GM12878 (cell line): Measurements from ENCODE around the gene TSSC4. TPM values are rescaled to one million over a fixed set of nuclear protein-coding genes. Genes with fewer than 3 reads are reported as not detected.

ENCODE experiments used
- ATAC-seq: fragments of 200-7000 bp; cut with Tn5 transposase; 3 replicates; pipeline ENCODE4 v1.9.1; 2020; ENCODE audit warnings: mild to moderate bottlenecking, moderate library complexity
- BruUV-seq: library from RNA; stranded (reverse); fragments of 400-500 nt; replicated peaks from 2 replicates; lab custom pipeline; 2021; lab: Mats Ljungman, UMichigan
- CTCF ChIA-PET: fragments of 300-600 bp; sonication (Branson Sonifier 250); formaldehyde crosslinking; extraction: SDS; loops from one replicate; lab custom pipeline; 2021; ENCODE audit warnings: inconsistent platforms; lab: Yijun Ruan, JAX
- POLR2A ChIA-PET: fragments of 350-600 bp; formaldehyde crosslinking; extraction: SDS; loops from one replicate; lab custom pipeline; 2021; ENCODE audit warnings: inconsistent platforms; lab: Charles Lee
- RAD21 ChIA-PET: fragments of 300-600 bp; sonication (Branson Sonifier 250); formaldehyde crosslinking; loops from one replicate; lab custom pipeline; 2023; ENCODE audit warnings: antibody characterized with exemption; ENCODE audit not compliant: unreplicated experiment; lab: Charles Lee
- SMC1A ChIA-PET: fragments of 300-600 bp; sonication (Branson Sonifier 250); formaldehyde crosslinking; loops from one replicate; lab custom pipeline; 2023; ENCODE audit not compliant: unreplicated experiment, uncharacterized antibody; lab: Charles Lee
- DNase-seq: peaks from one replicate; pipeline ENCODE4 v3.0.0-alpha.2; 2011; ENCODE audit warnings: low read depth, low spot score
- FAIRE-seq: peaks from 3 replicates; lab custom pipeline; 2011; peaks lifted over from hg19 to GRCh38; lab: Jason Lieb, UNC
- H2AFZ ChIP-seq: 2 replicates; pipeline ENCODE4 v1.6.0; 2011; ENCODE audit warnings: low read depth, low read length, control low read depth; ENCODE audit not compliant: control insufficient read depth
- H3K27ac ChIP-seq: 2 replicates; pipeline ENCODE4 v1.5.1; 2011; ENCODE audit warnings: control low read depth; ENCODE audit not compliant: control insufficient read depth, insufficient read depth
- H3K27me3 ChIP-seq, 2 experiments: replicated peaks in 1 of 2; 2 replicates each; pipeline versions ENCODE4 v1.6.0 to v1.6.1; 2011; ENCODE audit warnings: low read length in 1 of 2; ENCODE audit not compliant: control insufficient read depth in 2 of 2, insufficient read depth in 2 of 2
- H3K36me3 ChIP-seq, 2 experiments: 2 replicates each; pipeline ENCODE4 v1.5.1; 2011; ENCODE audit warnings: low read length in 1 of 2; ENCODE audit not compliant: control insufficient read depth in 2 of 2, insufficient read depth in 2 of 2
- H3K4me1 ChIP-seq: 2 replicates; pipeline ENCODE4 v1.6.1; 2011; ENCODE audit warnings: mild to moderate bottlenecking, low read length, moderate library complexity, mixed read lengths; ENCODE audit not compliant: control insufficient read depth, insufficient read depth
- H3K4me2 ChIP-seq: 2 replicates; pipeline ENCODE4 v1.6.0; 2011; ENCODE audit warnings: control low read depth; ENCODE audit not compliant: control insufficient read depth, insufficient read depth
- H3K4me3 ChIP-seq: fragments of 200-600 bp; sonication (generic); 2 replicates; pipeline ENCODE4 v1.5.1; 2016
- H3K79me2 ChIP-seq: 2 replicates; pipeline ENCODE4 v1.6.0; 2011; ENCODE audit warnings: low read length; ENCODE audit not compliant: control insufficient read depth, insufficient read depth
- H3K9ac ChIP-seq: 2 replicates; pipeline ENCODE4 v1.8.0; 2011; ENCODE audit warnings: low read length, control low read depth, mixed read lengths; ENCODE audit not compliant: control insufficient read depth, insufficient read depth
- H3K9me3 ChIP-seq: replicated peaks from 3 replicates; pipeline ENCODE4 v1.5.1; 2011; ENCODE audit warnings: mild to moderate bottlenecking, low read length; ENCODE audit not compliant: control insufficient read depth, insufficient read depth
- H4K20me1 ChIP-seq: 2 replicates; pipeline ENCODE4 v1.6.0; 2011; ENCODE audit not compliant: control insufficient read depth, insufficient read depth
- CEBPB ChIP-seq, 2 experiments: fragments of 150-350 bp in 1 of 2; IDR thresholded peaks; 2 replicates each; pipeline ENCODE4 v1.6.1; 2012 to 2014; ENCODE audit warnings: low read depth in 2 of 2, low read length in 2 of 2, borderline replicate concordance in 1 of 2, inconsistent platforms in 1 of 2
- CTCF ChIP-seq, 3 experiments: IDR thresholded peaks in 2 of 3; conservative IDR thresholded peaks in 1 of 3; 2 replicates each; pipeline ENCODE4 v1.5.1; 2011; ENCODE audit warnings: low read depth in 3 of 3, low read length in 3 of 3, mild to moderate bottlenecking in 3 of 3, control low read depth in 2 of 3, moderate library complexity in 2 of 3, inconsistent platforms in 1 of 3, mixed read lengths in 1 of 3; ENCODE audit not compliant: control insufficient read depth in 2 of 3, insufficient read depth in 1 of 3; ENCODE audit errors: extremely low read depth in 1 of 3
- WGBS: methylation state at CpG from one replicate; pipeline ENCODE4 v1.1.6; 2016; ENCODE audit warnings: low lambda C conversion rate; ENCODE audit not compliant: insufficient replicate concordance, insufficient coverage; ENCODE audit errors: missing lambda C conversion rate; 5-methylcytosine and 5-hydroxymethylcytosine counted together
- in situ Hi-C: fragments of 300-500 bp; cut with MboI; formaldehyde crosslinking; loops from 9 replicates; pipeline ENCODE4 v1.14.3; 2018; ENCODE audit warnings: mixed read lengths
- intact Hi-C: fragments of 100-400 bp; cut with micrococcal nuclease; formaldehyde crosslinking; loops from one replicate; pipeline ENCODE4 v1.14.2; 2022; ENCODE audit not compliant: unreplicated experiment
- polyA plus RNA-seq, 11 experiments: library from polyadenylated mRNA; depleted of rRNA in 4 of 11; unstranded in 6 of 11; stranded (reverse) in 5 of 11; fragments of >200 nt; fragmentation: Nextera tagmentation in 4 of 11; fragmentation: Illumina TruSeq in 1 of 11; extraction: Ambion mirVana in 4 of 11; extraction: Trizol in 1 of 11; gene quantifications; 1 replicate in 1 of 11; 2 replicates in 10 of 11; pipeline versions ENCODE4 v1.2.1 to v1.2.3, GENCODE V29; 2011 to 2016; ENCODE audit warnings: inconsistent platforms in 2 of 11, missing spikeins in 2 of 11, low read depth in 1 of 11
- total RNA-seq, 4 experiments: library from RNA; depleted of rRNA in 3 of 4; stranded (reverse); fragments of >200 nt in 3 of 4; fragmentation: Illumina TruSeq in 1 of 4; extraction: Trizol in 1 of 4; gene quantifications; 2 replicates each; pipeline versions ENCODE4 v1.2.1 to v1.2.3, GENCODE V29; 2013 to 2021

Gene TSSC4
- total and polyA plus RNA-seq, 10 of the 15 experiments (the other 5 are each of a cell fraction or from before 2014, with no cell fraction given) = 0.69 to 70.1 (median 25.7) TPM

GRCh38 chr11:2415601-2416380, 15.2 kb downstream of the TSSC4 start:
- RAD21 ChIA-PET = no interaction called here
- FAIRE-seq = no peak
- no TSS peak for BruUV-seq

More at GRCh38 chr11:2415601-2416380, 15.2 kb downstream of the TSSC4 start:
- Histone ChIP-seq H3K79me2 (no peaks in the 10 kb centered on the region), H3K9me3 (no peaks in the 10 kb centered on the region), H3K4me3 (no peak overlapping the region), H2AFZ (no peak overlapping the region), H3K4me2 (no peak overlapping the region), H3K27me3 (no peaks in the 10 kb centered on the region), H4K20me1 (no peaks in the 10 kb centered on the region), H3K27ac (no peak overlapping the region), H3K4me1 (no peaks in the 10 kb centered on the region), H3K36me3 (no peaks in the 10 kb centered on the region), H3K9ac (no peak overlapping the region)
- ATAC-seq = no peak
- POLR2A ChIA-PET = no interaction called here
- in situ Hi-C loops = loop anchor here (5.0 kb wide), 2 partner anchors 103 to 213 kb away; no protein-coding TSS in a partner anchor
- DNase-seq = no peak
- CTCF ChIA-PET = interaction anchor here (9.5 kb wide), 1 partner anchor 113 kb away, joined by 271 read pairs; the partner anchor contains the start of genes C11orf21 and TSPAN32
- TF ChIP-seq CEBPB (IDR thresholded peaks at IDR 0.05; ENCODE audit: borderline replicate concordance in 1 of 2, low read depth in 2 of 2, low read length in 2 of 2) = no peak
- peak in 2 of 3 experiments; percentile 7 to 20; a peak in 1 of 6 replicates for TF ChIP-seq CTCF (IDR thresholded peaks at IDR 0.05 in 2 of 3, conservative IDR thresholded peaks at IDR 0.05 in 1 of 3; ENCODE audit: control insufficient read depth in 2 of 3, extremely low read depth in 1 of 3, insufficient read depth in 1 of 3, low read depth in 3 of 3, low read length in 3 of 3)
- intact Hi-C loops = no loop called here
- WGBS = 53% methylated on average over 34 of the region's 34 CpGs
- SMC1A ChIA-PET = interaction anchor here (1.0 kb wide), 1 partner anchor 111 kb away, joined by 3 read pairs; no protein-coding TSS in a partner anchor
